ENCODE measurements around the gene FIBCD1. TPM values are rescaled to one million over a fixed set of nuclear protein-coding genes. Genes with fewer than 3 reads are reported as not detected.

The FIBCD1 gene
- total and polyA plus RNA-seq, 7 experiments from 2014 or later = not detected

GRCh38 chr9:130905902-130906734 lies 32.9 kb downstream of the FIBCD1 start:
- H3K36me3 ChIP-seq (ENCODE audit: control insufficient read depth in 2 of 3, insufficient read depth in 3 of 3, low read length in 3 of 3) = no peaks in the 10 kb centered on the region
- Mint-ChIP-seq H3K36me3 (no peaks in the 10 kb centered on the region), H3K4me3 (no peak overlapping the region), H3K27me3 (peaks cover 0 to 5% (median 1%) of the 10 kb centered on the region in 5 donors), H3K9me3 (no peaks in the 10 kb centered on the region), H3K27ac (peak overlapping the region in 1 of 9 donors; percentile 74), H3K4me1 (peaks cover 0 to 4% (median 0%) of the 10 kb centered on the region in 7 donors)
- H3K27ac ChIP-seq (ENCODE audit: low read depth, low read length) = no peak overlapping the region
- intact Hi-C loops (cut with micrococcal nuclease) = no loop called here
- no peaks in the 10 kb centered on the region for H3K27me3 ChIP-seq (ENCODE audit: control insufficient read depth in 2 of 2, insufficient read depth in 2 of 2, low read length in 2 of 2)
- ChIA-PET CTCF (no interaction called here), POLR2A (no interaction called here)
- H3K9me3 ChIP-seq (ENCODE audit: control insufficient read depth in 2 of 3, low read length in 3 of 3) = no peaks in the 10 kb centered on the region
- no peak overlapping the region for H3K4me3 ChIP-seq (ENCODE audit: low read length)
- DNase-seq = no peak
- ATAC-seq = no peak
- no peaks in the 10 kb centered on the region for H3K4me1 ChIP-seq (ENCODE audit: control insufficient read depth in 2 of 2, insufficient read depth in 2 of 2, low read length in 2 of 2)

- DNase-seq (no peak), ATAC-seq (no peak)
- Mint-ChIP-seq H3K27me3 (peaks cover 0 to 6% (median 0%) of the 10 kb centered on the region in 5 donors), H3K36me3 (no peaks in the 10 kb centered on the region), H3K27ac (peak overlapping the region in 1 of 9 donors; percentile 74), H3K4me1 (no peaks in the 10 kb centered on the region), H3K4me3 (no peak overlapping the region), H3K9me3 (no peaks in the 10 kb centered on the region)
- H3K27me3 ChIP-seq (ENCODE audit: control insufficient read depth in 2 of 2, insufficient read depth in 2 of 2, low read length in 2 of 2) = no peaks in the 10 kb centered on the region
- no peaks in the 10 kb centered on the region for H3K4me1 ChIP-seq (ENCODE audit: control insufficient read depth in 2 of 2, insufficient read depth in 2 of 2, low read length in 2 of 2)
- CTCF ChIA-PET = no interaction called here
- H3K9me3 ChIP-seq (ENCODE audit: control insufficient read depth in 2 of 3, low read length in 3 of 3) = no peaks in the 10 kb centered on the region
- no peak overlapping the region for H3K4me3 ChIP-seq (ENCODE audit: low read length)
- no peaks in the 10 kb centered on the region for H3K36me3 ChIP-seq (ENCODE audit: control insufficient read depth in 2 of 3, insufficient read depth in 3 of 3, low read length in 3 of 3)
- H3K27ac ChIP-seq (ENCODE audit: low read depth, low read length) = no peak overlapping the region
- POLR2A ChIA-PET = no interaction called here
- intact Hi-C loops (cut with micrococcal nuclease) = no loop called here
These were observed 33.7 kb downstream of the FIBCD1 start for GRCh38 chr9:130905125-130905901.

- no peaks in the 10 kb centered on the region for H3K9me3 ChIP-seq (ENCODE audit: control insufficient read depth in 2 of 3, low read length in 3 of 3)
- Mint-ChIP-seq H3K9me3 (no peaks in the 10 kb centered on the region), H3K36me3 (no peaks in the 10 kb centered on the region), H3K27me3 (peaks cover 0 to 6% (median 0%) of the 10 kb centered on the region in 5 donors), H3K27ac (no peak overlapping the region), H3K4me1 (no peaks in the 10 kb centered on the region), H3K4me3 (no peak overlapping the region)
- no peaks in the 10 kb centered on the region for H3K27me3 ChIP-seq (ENCODE audit: control insufficient read depth in 2 of 2, insufficient read depth in 2 of 2, low read length in 2 of 2)
- no peak overlapping the region for H3K4me3 ChIP-seq (ENCODE audit: low read length)
- DNase-seq (no peak), ATAC-seq (no peak)
- ChIA-PET POLR2A (no interaction called here), CTCF (no interaction called here)
- H3K4me1 ChIP-seq (ENCODE audit: control insufficient read depth in 2 of 2, insufficient read depth in 2 of 2, low read length in 2 of 2) = no peaks in the 10 kb centered on the region
- H3K36me3 ChIP-seq (ENCODE audit: control insufficient read depth in 2 of 3, insufficient read depth in 3 of 3, low read length in 3 of 3) = no peaks in the 10 kb centered on the region
- no peak overlapping the region for H3K27ac ChIP-seq (ENCODE audit: low read depth, low read length)
- intact Hi-C loops (cut with micrococcal nuclease) = no loop called here
These were observed 34.7 kb downstream of the FIBCD1 start for GRCh38 chr9:130904070-130905044.

- ChIA-PET POLR2A (no interaction called here), CTCF (no interaction called here)
- Mint-ChIP-seq H3K4me3 (no peak overlapping the region), H3K27me3 (peaks cover 0 to 6% (median 0%) of the 10 kb centered on the region in 5 donors), H3K36me3 (no peaks in the 10 kb centered on the region), H3K9me3 (no peaks in the 10 kb centered on the region), H3K4me1 (no peaks in the 10 kb centered on the region), H3K27ac (no peak overlapping the region)
- no peak for DNase-seq
- Histone ChIP-seq H3K4me3 (ENCODE audit: low read length) (no peak overlapping the region), H3K9me3 (ENCODE audit: control insufficient read depth in 2 of 3, low read length in 3 of 3) (no peaks in the 10 kb centered on the region), H3K27ac (ENCODE audit: low read depth, low read length) (no peak overlapping the region), H3K27me3 (ENCODE audit: control insufficient read depth in 2 of 2, insufficient read depth in 2 of 2, low read length in 2 of 2) (no peaks in the 10 kb centered on the region), H3K4me1 (ENCODE audit: control insufficient read depth in 2 of 2, insufficient read depth in 2 of 2, low read length in 2 of 2) (no peaks in the 10 kb centered on the region), H3K36me3 (ENCODE audit: control insufficient read depth in 2 of 3, insufficient read depth in 3 of 3, low read length in 3 of 3) (no peaks in the 10 kb centered on the region)
- no peak for ATAC-seq
- intact Hi-C loops (cut with micrococcal nuclease) = no loop called here
These were observed 35.6 kb downstream of the FIBCD1 start for GRCh38 chr9:130903194-130904069.

- Mint-ChIP-seq H3K4me1 (no peaks in the 10 kb centered on the region), H3K27me3 (peaks cover 0 to 6% (median 0%) of the 10 kb centered on the region in 5 donors), H3K36me3 (no peaks in the 10 kb centered on the region), H3K27ac (no peak overlapping the region), H3K9me3 (no peaks in the 10 kb centered on the region), H3K4me3 (no peak overlapping the region)
- Histone ChIP-seq H3K4me3 (ENCODE audit: low read length) (no peak overlapping the region), H3K27me3 (ENCODE audit: control insufficient read depth in 2 of 2, insufficient read depth in 2 of 2, low read length in 2 of 2) (no peaks in the 10 kb centered on the region), H3K4me1 (ENCODE audit: control insufficient read depth in 2 of 2, insufficient read depth in 2 of 2, low read length in 2 of 2) (no peaks in the 10 kb centered on the region), H3K36me3 (ENCODE audit: control insufficient read depth in 2 of 3, insufficient read depth in 3 of 3, low read length in 3 of 3) (no peaks in the 10 kb centered on the region), H3K27ac (ENCODE audit: low read depth, low read length) (no peak overlapping the region), H3K9me3 (ENCODE audit: control insufficient read depth in 2 of 3, low read length in 3 of 3) (no peaks in the 10 kb centered on the region)
- DNase-seq (no peak), ATAC-seq (no peak)
- ChIA-PET CTCF (no interaction called here), POLR2A (no interaction called here)
- intact Hi-C loops (cut with micrococcal nuclease) = no loop called here
These were observed 36.6 kb downstream of the FIBCD1 start for GRCh38 chr9:130902204-130903185.

All from naive thymus-derived CD4-positive, alpha-beta T cell (primary cell).